MM.1S (cell line): Measurements from ENCODE around the gene EPX.

Source experiments
- DNase-seq: peaks from one replicate; pipeline ENCODE4 v3.0.0-alpha.2; 2015
- H2AFZ ChIP-seq: fragments of 300-600 bp; sonication (generic); 2 replicates; pipeline ENCODE4 v1.6.0; 2016; ENCODE audit warnings: antibody characterized with exemption, low read length
- H3F3A ChIP-seq: fragments of 300-600 bp; sonication (generic); 2 replicates; pipeline ENCODE4 v1.6.1; 2016; ENCODE audit warnings: mild to moderate bottlenecking, antibody characterized with exemption, low read length, moderate library complexity, mixed read lengths; ENCODE audit not compliant: insufficient read depth
- H3K27ac ChIP-seq: fragments of 300-600 bp; sonication (generic); 2 replicates; pipeline ENCODE4 v1.5.1; 2016; ENCODE audit warnings: mild to moderate bottlenecking, low read length
- H3K27me3 ChIP-seq: fragments of 300-600 bp; sonication (generic); replicated peaks from 2 replicates; pipeline ENCODE4 v1.6.0; 2016; ENCODE audit warnings: low read length; ENCODE audit not compliant: insufficient read depth
- H3K36me3 ChIP-seq: fragments of 300-600 bp; sonication (generic); replicated peaks from 2 replicates; pipeline ENCODE4 v1.6.1; 2016; ENCODE audit warnings: mild to moderate bottlenecking, low read length, mixed read lengths; ENCODE audit not compliant: insufficient read depth
- H3K4me1 ChIP-seq: fragments of 300-600 bp; sonication (generic); 2 replicates; pipeline ENCODE4 v1.6.1; 2016; ENCODE audit warnings: low read length, mixed read lengths
- H3K4me2 ChIP-seq: fragments of 300-600 bp; sonication (generic); 2 replicates; pipeline ENCODE4 v1.6.0; 2016; ENCODE audit warnings: low read depth, low read length
- H3K4me3 ChIP-seq: fragments of 300-600 bp; sonication (generic); 2 replicates; pipeline ENCODE4 v1.5.1; 2016; ENCODE audit warnings: low read length, mixed read lengths
- H3K79me2 ChIP-seq: fragments of 300-600 bp; sonication (generic); 2 replicates; pipeline ENCODE4 v1.6.1; 2016; ENCODE audit warnings: mixed run types, low read length, mixed read lengths
- H3K9ac ChIP-seq: fragments of 300-600 bp; sonication (generic); 2 replicates; pipeline ENCODE4 v1.6.1; 2016; ENCODE audit warnings: low read length, mixed read lengths
- H3K9me2 ChIP-seq: fragments of 300-600 bp; sonication (generic); replicated peaks from 2 replicates; pipeline ENCODE4 v1.6.1; 2016; ENCODE audit warnings: mild to moderate bottlenecking, low read length, mixed read lengths; ENCODE audit not compliant: insufficient read depth
- H3K9me3 ChIP-seq: fragments of 300-600 bp; sonication (generic); replicated peaks from 2 replicates; pipeline ENCODE4 v1.6.1; 2016; ENCODE audit warnings: mild to moderate bottlenecking, low read length, mixed read lengths; ENCODE audit not compliant: insufficient read depth
- H4K20me1 ChIP-seq: fragments of 300-600 bp; sonication (generic); 2 replicates; pipeline ENCODE4 v1.6.1; 2016; ENCODE audit warnings: mild to moderate bottlenecking, low read length, moderate library complexity, mixed read lengths; ENCODE audit not compliant: insufficient read depth
- CTCF ChIP-seq: fragments of 300-600 bp; sonication (generic); IDR thresholded peaks from 2 replicates; pipeline ENCODE4 v1.5.1; 2016; ENCODE audit warnings: antibody characterized with exemption, low read length, mixed read lengths
- EZH2 ChIP-seq: fragments of 300-600 bp; sonication (generic); optimal IDR thresholded peaks from 2 replicates; pipeline ENCODE3; 2017; ENCODE audit warnings: low read depth, mild to moderate bottlenecking, antibody characterized with exemption, low read length, mixed read lengths
- EZH2phosphoT487 ChIP-seq: fragments of 300-600 bp; sonication (generic); IDR thresholded peaks from 2 replicates; pipeline ENCODE4 v1.6.1; 2018; ENCODE audit warnings: antibody characterized with exemption, low read length

The EPX gene

GRCh38 chr17:58176200-58176599 is 16.3 kb upstream of the EPX start:
- H3K27me3 ChIP-seq, result peaks cover 16% of the 10 kb centered on the region; the same call in 1 of the 2 replicates
- no peak for DNase-seq

GRCh38 chr17:58181796-58182195 is 10.7 kb upstream of the EPX start:
- no peak overlapping the region for H2AFZ ChIP-seq
- DNase-seq, result no peak
- no peak overlapping the region for H3K4me3 ChIP-seq
- H3K9ac ChIP-seq, result no peak overlapping the region
- no peak overlapping the region for H3K27ac ChIP-seq
- no peaks in the 10 kb centered on the region for H3K9me2 ChIP-seq
- H3K9me3 ChIP-seq, result no peaks in the 10 kb centered on the region
- H3F3A ChIP-seq, result no peaks in the 10 kb centered on the region
- no peaks in the 10 kb centered on the region for H4K20me1 ChIP-seq
- H3K36me3 ChIP-seq, result no peaks in the 10 kb centered on the region
- H3K27me3 ChIP-seq, result no peaks in the 10 kb centered on the region; the same call in 1 of the 2 replicates
- no peaks in the 10 kb centered on the region for H3K79me2 ChIP-seq
- H3K4me1 ChIP-seq, result no peaks in the 10 kb centered on the region
- H3K4me2 ChIP-seq, result no peak overlapping the region
- TF ChIP-seq CTCF (no peak), EZH2phosphoT487 (no peak), EZH2 (no peak)

More at GRCh38 chr17:58176200-58176599, 16.3 kb upstream of the EPX start:
- Histone ChIP-seq H3F3A (no peaks in the 10 kb centered on the region), H2AFZ (no peak overlapping the region), H3K4me2 (no peak overlapping the region), H3K36me3 (no peaks in the 10 kb centered on the region), H3K27ac (no peak overlapping the region), H4K20me1 (no peaks in the 10 kb centered on the region), H3K9ac (no peak overlapping the region), H3K4me3 (no peak overlapping the region), H3K79me2 (no peaks in the 10 kb centered on the region), H3K9me3 (no peaks in the 10 kb centered on the region), H3K9me2 (no peaks in the 10 kb centered on the region), H3K4me1 (no peaks in the 10 kb centered on the region)
- no peak for TF ChIP-seq CTCF
- no peak for TF ChIP-seq EZH2phosphoT487
- TF ChIP-seq EZH2, result no peak

GRCh38 chr17:58183514-58183913 is 9.0 kb upstream of the EPX start:
- Histone ChIP-seq H3K36me3 (no peaks in the 10 kb centered on the region), H4K20me1 (no peaks in the 10 kb centered on the region), H3K27me3 (peaks cover 14% of the 10 kb centered on the region; the same call in 1 of the 2 replicates), H3K4me1 (no peaks in the 10 kb centered on the region), H3K9me3 (no peaks in the 10 kb centered on the region), H2AFZ (no peak overlapping the region), H3K27ac (no peak overlapping the region), H3F3A (no peaks in the 10 kb centered on the region), H3K4me2 (no peak overlapping the region), H3K9me2 (no peaks in the 10 kb centered on the region), H3K9ac (no peak overlapping the region), H3K79me2 (no peaks in the 10 kb centered on the region), H3K4me3 (no peak overlapping the region)
- no peak for TF ChIP-seq EZH2
- TF ChIP-seq EZH2phosphoT487, result no peak
- TF ChIP-seq CTCF, result no peak
- DNase-seq, result no peak
